ENCODE data around the gene CALHM1. TPM values are rescaled to one million over a fixed set of nuclear protein-coding genes. Genes with fewer than 3 reads are reported as not detected.
"Not testable (repeated sequence)": the region's sequence is repeated elsewhere in the genome, so short reads cannot be mapped to it uniquely, and the experiment has no call there.

The CALHM1 gene
- total and polyA plus RNA-seq, 2 experiments from 2014 or later: 0.08 TPM; not detected in 1

DNA sequence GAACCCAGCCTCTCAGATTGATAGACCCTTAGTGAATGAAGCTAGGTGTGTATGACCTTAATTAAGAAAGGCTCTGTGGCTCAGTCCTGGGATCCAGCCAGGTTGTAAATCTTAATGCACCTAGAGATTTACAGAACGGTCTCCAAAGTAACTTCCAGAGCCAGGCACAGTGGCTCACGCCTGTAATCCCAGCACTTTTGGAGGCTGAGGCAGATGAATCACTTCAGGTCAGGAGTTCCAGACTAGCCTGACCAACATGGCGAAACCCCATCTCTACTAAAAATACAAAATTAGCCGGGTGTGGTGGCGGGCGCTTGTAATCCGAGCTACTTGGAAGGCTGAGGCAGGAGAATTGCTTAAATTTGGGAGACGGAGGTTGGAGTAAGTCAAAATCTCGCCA, 30.8 kb downstream of the CALHM1 start:
- H3K79me2 ChIP-seq (ENCODE audit: insufficient read depth): no peaks in the 10 kb centered on the region; the same call in none of the 2 replicates
- no peak overlapping the region for H3K4me3 ChIP-seq
- H3F3A ChIP-seq (ENCODE audit: insufficient read depth): no peaks in the 10 kb centered on the region
- H3K4me2 ChIP-seq (ENCODE audit: unreplicated experiment): no peak overlapping the region
- peaks cover 77% of the 10 kb centered on the region for H3K36me3 ChIP-seq (ENCODE audit: low read depth)
- no peaks in the 10 kb centered on the region for H3K27me3 ChIP-seq (replicated peaks; ENCODE audit: insufficient read depth)
- no peak overlapping the region for H3K27ac ChIP-seq
- no peaks in the 10 kb centered on the region for H3K4me1 ChIP-seq (ENCODE audit: insufficient read depth)
- in situ Hi-C loops (cut with MboI): no loop called here
- DNase-seq: no peak
- TF ChIP-seq EZH2 (IDR thresholded peaks at IDR 0.05; ENCODE audit: insufficient read depth, poor library complexity, severe bottlenecking) (no peak), EZH2phosphoT487 (IDR thresholded peaks at IDR 0.05; ENCODE audit: insufficient read depth, low read depth) (no peak)
- H2AFZ ChIP-seq: no peak overlapping the region
- no peaks in the 10 kb centered on the region for H4K20me1 ChIP-seq (ENCODE audit: insufficient read depth)
- H3K9me3 ChIP-seq (ENCODE audit: low read depth): no peaks in the 10 kb centered on the region
- H3K9me2 ChIP-seq (ENCODE audit: insufficient read depth): no peaks in the 10 kb centered on the region
- 86 to 93% methylated on average over 9 of the region's 9 CpGs for WGBS, 2 experiments (ENCODE audit: low coverage in 1 of 2, low lambda C conversion rate in 2 of 2, missing lambda C conversion rate in 2 of 2)
- H3K9ac ChIP-seq: no peak overlapping the region

DNA sequence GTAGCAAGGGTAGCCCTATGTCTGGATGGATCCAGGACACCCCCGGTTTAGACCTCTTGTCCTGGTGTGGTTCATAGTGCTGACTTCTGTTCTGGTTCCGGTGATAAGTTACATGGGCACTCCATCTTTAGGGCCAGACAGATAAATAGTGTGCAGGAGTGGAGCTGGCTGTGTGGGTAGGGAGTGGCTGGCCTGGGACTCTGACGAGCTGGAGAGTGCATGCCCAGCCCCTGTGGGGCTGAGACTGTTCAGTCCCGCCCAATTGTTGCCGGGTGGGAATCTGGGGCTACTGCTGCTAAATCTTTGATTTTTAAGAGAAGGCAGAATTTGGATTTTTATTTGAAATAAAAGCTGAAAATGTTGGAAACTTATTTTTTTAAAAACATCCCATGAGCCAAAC, 35.0 kb downstream of the CALHM1 start:
- H3K4me1 ChIP-seq (ENCODE audit: insufficient read depth): no peaks in the 10 kb centered on the region
- in situ Hi-C loops (cut with MboI): no loop called here

DNA sequence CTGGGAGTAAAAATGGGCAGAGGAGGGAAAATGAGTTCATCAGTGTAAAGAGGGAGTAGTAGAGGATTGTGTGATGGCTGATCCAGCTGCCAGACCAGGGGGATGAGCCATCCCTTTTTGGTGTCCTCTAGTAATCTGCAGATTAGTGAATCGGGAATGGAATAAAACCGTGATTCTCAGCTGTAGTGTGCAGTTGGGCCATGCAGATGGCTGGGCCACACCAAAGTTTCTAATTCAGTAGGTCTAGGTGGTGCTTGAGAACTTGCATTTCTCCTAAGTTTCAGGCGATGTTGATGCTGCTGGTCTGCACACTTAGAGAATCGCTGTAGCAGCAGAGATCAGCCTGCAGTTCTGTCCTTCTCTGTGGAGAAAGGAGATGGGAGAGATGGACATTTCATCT, 39.6 kb downstream of the CALHM1 start:
- H3K9me2 ChIP-seq (ENCODE audit: insufficient read depth): no peaks in the 10 kb centered on the region
- in situ Hi-C loops (cut with MboI): loop anchor here (10.0 kb wide), 1 partner anchor 66 kb away; no protein-coding TSS in a partner anchor
- no peak overlapping the region for H3K9ac ChIP-seq
- no peak overlapping the region for H2AFZ ChIP-seq
- H3K36me3 ChIP-seq (ENCODE audit: low read depth): peaks cover 65% of the 10 kb centered on the region
- TF ChIP-seq EZH2phosphoT487 (IDR thresholded peaks at IDR 0.05; ENCODE audit: insufficient read depth, low read depth) (no peak), EZH2 (IDR thresholded peaks at IDR 0.05; ENCODE audit: insufficient read depth, poor library complexity, severe bottlenecking) (no peak)
- 93 to 94% methylated on average over 4 of the region's 4 CpGs for WGBS, 2 experiments (ENCODE audit: low coverage in 1 of 2, low lambda C conversion rate in 2 of 2, missing lambda C conversion rate in 2 of 2)
- H3K4me3 ChIP-seq: no peak overlapping the region
- H4K20me1 ChIP-seq (ENCODE audit: insufficient read depth): no peaks in the 10 kb centered on the region
- DNase-seq: no peak
- H3K9me3 ChIP-seq (ENCODE audit: low read depth): no peaks in the 10 kb centered on the region
- no peaks in the 10 kb centered on the region for H3K4me1 ChIP-seq (ENCODE audit: insufficient read depth)
- H3K27ac ChIP-seq: no peak overlapping the region
- H3K79me2 ChIP-seq (ENCODE audit: insufficient read depth): 0 out of 2 replicates have a peak, but pooled peaks cover 5% of the 10 kb centered on the region
- H3F3A ChIP-seq (ENCODE audit: insufficient read depth): 0 out of 2 replicates have a peak, but pooled peaks cover 10% of the 10 kb centered on the region
- H3K27me3 ChIP-seq (replicated peaks; ENCODE audit: insufficient read depth): no peaks in the 10 kb centered on the region
- no peak overlapping the region for H3K4me2 ChIP-seq (ENCODE audit: unreplicated experiment)

More for the DNA sequence above, 35.0 kb downstream of the CALHM1 start:
- Histone ChIP-seq H3K9ac (no peak overlapping the region), H3K9me2 (ENCODE audit: insufficient read depth) (no peaks in the 10 kb centered on the region), H3K4me3 (no peak overlapping the region), H3K27ac (no peak overlapping the region), H3K4me2 (ENCODE audit: unreplicated experiment) (no peak overlapping the region), H3K79me2 (ENCODE audit: insufficient read depth) (no peaks in the 10 kb centered on the region; the same call in none of the 2 replicates), H3K9me3 (ENCODE audit: low read depth) (no peaks in the 10 kb centered on the region), H3F3A (ENCODE audit: insufficient read depth) (no peaks in the 10 kb centered on the region), H4K20me1 (ENCODE audit: insufficient read depth) (no peaks in the 10 kb centered on the region), H3K27me3 (replicated peaks; ENCODE audit: insufficient read depth) (no peaks in the 10 kb centered on the region), H2AFZ (no peak overlapping the region), H3K36me3 (ENCODE audit: low read depth) (peaks cover 66% of the 10 kb centered on the region)
- TF ChIP-seq EZH2phosphoT487 (IDR thresholded peaks at IDR 0.05; ENCODE audit: insufficient read depth, low read depth) (no peak), EZH2 (IDR thresholded peaks at IDR 0.05; ENCODE audit: insufficient read depth, poor library complexity, severe bottlenecking) (no peak)
- no peak for DNase-seq
- WGBS, 2 experiments (ENCODE audit: low coverage in 1 of 2, low lambda C conversion rate in 2 of 2, missing lambda C conversion rate in 2 of 2): 65 to 73% methylated on average over 5 of the region's 5 CpGs

DNA sequence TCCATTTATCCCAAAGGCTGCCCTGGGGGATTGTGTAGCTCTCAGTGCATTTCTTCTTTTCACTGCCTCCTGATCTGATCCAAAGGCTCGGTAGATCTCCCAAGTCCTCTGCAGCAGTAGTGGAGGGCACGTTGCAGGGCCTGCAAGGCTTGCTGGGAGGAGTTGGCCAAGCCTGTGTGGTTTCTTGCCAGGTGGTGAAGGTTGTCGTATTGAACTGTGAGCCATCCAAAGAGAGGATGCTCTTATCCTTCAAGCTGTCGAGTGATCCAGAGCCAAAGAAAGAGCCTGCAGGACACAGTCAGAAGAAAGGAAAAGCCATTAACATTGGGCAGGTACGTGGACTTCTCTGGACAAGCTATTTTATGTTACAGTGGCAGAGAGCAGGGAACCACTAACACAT, 41.1 kb downstream of the CALHM1 start:
- H3K4me2 ChIP-seq (ENCODE audit: unreplicated experiment): no peak overlapping the region
- no peak for DNase-seq
- H3K9me3 ChIP-seq (ENCODE audit: low read depth): no peaks in the 10 kb centered on the region
- no peak overlapping the region for H3K27ac ChIP-seq
- no peak for TF ChIP-seq EZH2phosphoT487 (IDR thresholded peaks at IDR 0.05; ENCODE audit: insufficient read depth, low read depth)
- no peak for TF ChIP-seq EZH2 (IDR thresholded peaks at IDR 0.05; ENCODE audit: insufficient read depth, poor library complexity, severe bottlenecking)
- no peaks in the 10 kb centered on the region for H3K4me1 ChIP-seq (ENCODE audit: insufficient read depth)
- no peaks in the 10 kb centered on the region for H3K9me2 ChIP-seq (ENCODE audit: insufficient read depth)
- H4K20me1 ChIP-seq (ENCODE audit: insufficient read depth): no peaks in the 10 kb centered on the region
- no peak overlapping the region for H3K9ac ChIP-seq
- H3K36me3 ChIP-seq (ENCODE audit: low read depth): peaks cover 63% of the 10 kb centered on the region
- H3F3A ChIP-seq (ENCODE audit: insufficient read depth): 0 out of 2 replicates have a peak, but pooled peaks cover 10% of the 10 kb centered on the region
- H3K4me3 ChIP-seq: no peak overlapping the region
- in situ Hi-C loops (cut with MboI): loop anchor here (10.0 kb wide), 1 partner anchor 67 kb away; no protein-coding TSS in a partner anchor
- no peaks in the 10 kb centered on the region for H3K27me3 ChIP-seq (replicated peaks; ENCODE audit: insufficient read depth)
- 77 to 80% methylated on average over 5 of the region's 5 CpGs for WGBS, 2 experiments (ENCODE audit: low coverage in 1 of 2, low lambda C conversion rate in 2 of 2, missing lambda C conversion rate in 2 of 2)
- 0 out of 2 replicates have a peak, but pooled peaks cover 5% of the 10 kb centered on the region for H3K79me2 ChIP-seq (ENCODE audit: insufficient read depth)
- no peak overlapping the region for H2AFZ ChIP-seq

DNA sequence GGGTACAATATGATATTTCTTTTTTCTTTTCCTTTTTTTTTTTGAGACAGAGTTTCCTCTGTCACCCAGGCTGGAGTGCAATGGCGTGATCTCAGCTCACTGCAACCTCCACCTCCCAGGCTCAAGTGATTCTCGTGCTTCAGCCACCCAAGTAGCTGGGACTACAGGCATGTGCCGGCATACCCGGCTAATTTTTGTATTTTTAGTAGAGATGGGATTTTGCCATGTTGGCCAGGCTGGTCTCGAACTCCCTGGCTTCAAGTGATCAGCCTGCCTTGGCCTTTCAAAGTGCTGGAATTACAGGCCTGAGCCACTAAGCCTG, 41.6 kb downstream of the CALHM1 start:
- 75 to 81% methylated on average over 5 of the region's 5 CpGs for WGBS, 2 experiments (ENCODE audit: low coverage in 1 of 2, low lambda C conversion rate in 2 of 2, missing lambda C conversion rate in 2 of 2)
- peaks cover 59% of the 10 kb centered on the region for H3K36me3 ChIP-seq (ENCODE audit: low read depth)
- H3K4me2 ChIP-seq (ENCODE audit: unreplicated experiment); H3K4me1 ChIP-seq (ENCODE audit: insufficient read depth); H3K9ac ChIP-seq; DNase-seq; H2AFZ ChIP-seq; H3F3A ChIP-seq (ENCODE audit: insufficient read depth); H3K4me3 ChIP-seq; H3K27ac ChIP-seq; H3K9me2 ChIP-seq (ENCODE audit: insufficient read depth); H3K9me3 ChIP-seq (ENCODE audit: low read depth); H3K79me2 ChIP-seq (ENCODE audit: insufficient read depth); H4K20me1 ChIP-seq (ENCODE audit: insufficient read depth); H3K27me3 ChIP-seq (replicated peaks; ENCODE audit: insufficient read depth): not testable (repeated sequence)
- in situ Hi-C loops (cut with MboI): loop anchor here (10.0 kb wide), 1 partner anchor 68 kb away; no protein-coding TSS in a partner anchor
